ENCODE measurements around the gene STRIP2.

Gene STRIP2

DNA sequence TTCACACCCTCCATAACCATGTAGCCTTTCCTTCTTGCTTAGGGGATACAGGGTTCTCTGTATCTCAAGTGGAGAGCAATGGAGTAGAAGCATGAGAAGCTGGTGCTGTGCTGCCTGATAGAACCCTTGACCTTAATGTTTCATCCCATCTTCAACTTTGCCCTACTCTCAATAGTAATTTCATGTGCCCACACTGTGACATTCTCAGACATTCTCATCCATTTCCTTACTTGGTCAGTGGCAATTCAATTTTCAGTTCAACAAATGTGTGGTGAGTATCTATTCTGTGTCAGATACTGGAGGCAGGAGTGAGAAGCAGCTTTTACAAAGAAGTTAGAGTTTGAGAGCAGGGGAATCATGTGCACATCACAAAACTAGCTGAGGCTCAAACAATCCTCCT, 16.1 kb downstream of the STRIP2 start:
- TF ChIP-seq, protein P1, sequence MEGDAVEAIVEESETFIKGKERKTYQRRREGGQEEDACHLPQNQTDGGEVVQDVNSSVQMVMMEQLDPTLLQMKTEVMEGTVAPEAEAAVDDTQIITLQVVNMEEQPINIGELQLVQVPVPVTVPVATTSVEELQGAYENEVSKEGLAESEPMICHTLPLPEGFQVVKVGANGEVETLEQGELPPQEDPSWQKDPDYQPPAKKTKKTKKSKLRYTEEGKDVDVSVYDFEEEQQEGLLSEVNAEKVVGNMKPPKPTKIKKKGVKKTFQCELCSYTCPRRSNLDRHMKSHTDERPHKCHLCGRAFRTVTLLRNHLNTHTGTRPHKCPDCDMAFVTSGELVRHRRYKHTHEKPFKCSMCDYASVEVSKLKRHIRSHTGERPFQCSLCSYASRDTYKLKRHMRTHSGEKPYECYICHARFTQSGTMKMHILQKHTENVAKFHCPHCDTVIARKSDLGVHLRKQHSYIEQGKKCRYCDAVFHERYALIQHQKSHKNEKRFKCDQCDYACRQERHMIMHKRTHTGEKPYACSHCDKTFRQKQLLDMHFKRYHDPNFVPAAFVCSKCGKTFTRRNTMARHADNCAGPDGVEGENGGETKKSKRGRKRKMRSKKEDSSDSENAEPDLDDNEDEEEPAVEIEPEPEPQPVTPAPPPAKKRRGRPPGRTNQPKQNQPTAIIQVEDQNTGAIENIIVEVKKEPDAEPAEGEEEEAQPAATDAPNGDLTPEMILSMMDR (IDR thresholded peaks at IDR 0.05; ENCODE audit: extremely low read depth, missing control alignments), result no peak

GRCh38 chr7:129452589-129453231, 18.5 kb downstream of the STRIP2 start:
- DNase-seq (ENCODE audit: low spot score), result no peak
- TF ChIP-seq, protein P1 (IDR thresholded peaks at IDR 0.05; ENCODE audit: extremely low read depth, missing control alignments), result no peak

More for the DNA sequence above, 16.1 kb downstream of the STRIP2 start:
- no peak for DNase-seq (ENCODE audit: low spot score)

DNA sequence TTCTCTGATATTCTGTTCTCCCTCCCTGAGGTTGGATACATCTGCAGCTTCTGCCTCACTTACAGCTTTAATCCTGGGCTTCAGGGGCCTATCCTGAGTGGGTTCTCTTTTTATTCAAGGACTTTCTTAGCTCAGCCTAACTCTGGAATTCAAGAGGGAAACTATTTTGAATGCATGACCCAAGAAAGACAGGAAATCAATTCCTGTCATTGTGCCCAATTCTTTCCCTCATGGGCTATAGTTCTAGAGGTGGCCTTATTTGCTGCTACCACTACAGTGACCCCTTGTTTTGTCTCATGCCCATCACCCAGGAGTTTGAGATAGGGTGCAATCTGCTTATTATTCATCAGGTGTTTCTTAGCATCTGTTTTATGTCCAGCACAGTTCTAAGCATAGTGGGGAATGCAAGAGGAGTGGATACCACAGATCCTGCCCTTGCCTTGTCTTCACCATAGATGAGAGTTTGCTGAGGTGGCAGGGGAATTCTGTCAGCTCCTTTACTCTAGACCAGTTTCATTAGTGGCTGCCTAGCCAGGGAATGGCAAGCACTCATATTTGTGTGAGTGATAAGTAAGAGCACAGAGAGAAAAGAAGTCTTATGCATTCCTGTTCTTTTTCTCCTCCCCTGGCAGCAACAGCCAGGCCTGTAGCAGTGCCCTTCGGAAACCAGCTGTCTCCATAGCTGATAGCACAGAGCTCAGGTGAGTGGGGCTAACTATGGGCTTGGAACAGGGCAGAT, 19.4 kb downstream of the STRIP2 start:
- DNase-seq (ENCODE audit: low spot score), result no peak
- TF ChIP-seq, protein P1 (IDR thresholded peaks at IDR 0.05; ENCODE audit: extremely low read depth, missing control alignments), result no peak

DNA sequence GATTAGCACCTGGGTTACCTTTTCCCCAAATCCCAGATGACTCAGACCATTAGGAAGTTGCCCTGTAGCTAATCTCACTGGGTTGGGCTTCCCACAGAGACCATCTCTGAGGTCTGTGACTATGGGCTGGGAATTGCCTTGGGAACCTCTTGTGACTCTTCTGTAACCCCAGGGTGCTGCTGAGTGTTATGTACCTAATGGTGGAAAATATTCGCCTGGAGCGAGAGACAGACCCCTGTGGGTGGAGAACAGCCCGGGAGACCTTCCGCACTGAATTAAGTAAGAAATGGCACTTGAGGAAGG, 20.0 kb downstream of the STRIP2 start:
- no peak for DNase-seq (ENCODE audit: low spot score)
- TF ChIP-seq, protein P1 (IDR thresholded peaks at IDR 0.05; ENCODE audit: extremely low read depth, missing control alignments), result no peak

- DNase-seq (ENCODE audit: low spot score), result no peak
- TF ChIP-seq, protein P1 (IDR thresholded peaks at IDR 0.05; ENCODE audit: extremely low read depth, missing control alignments), result no peak
Observed at GRCh38 chr7:129456421-129456820, 22.2 kb downstream of the STRIP2 start.

DNA sequence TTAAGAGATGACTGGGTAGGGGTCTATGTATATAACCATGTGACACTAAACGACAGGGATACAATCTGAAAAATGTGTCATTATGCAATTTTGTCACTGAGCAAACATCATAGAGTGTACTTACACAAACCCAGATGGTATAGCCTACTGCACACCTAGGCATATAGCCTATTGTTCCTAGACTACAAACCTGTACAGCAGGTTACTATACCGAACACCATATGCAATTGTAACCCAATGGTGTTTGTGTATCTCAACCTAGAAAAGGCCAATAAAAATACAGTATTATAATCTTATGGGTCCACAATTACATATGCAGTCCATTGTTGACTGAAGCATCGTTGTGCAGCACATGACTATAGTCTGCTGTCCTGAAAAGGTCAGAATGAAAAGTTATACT, 22.9 kb downstream of the STRIP2 start:
- TF ChIP-seq, protein P1 (IDR thresholded peaks at IDR 0.05; ENCODE audit: extremely low read depth, missing control alignments), result no peak
- no peak for DNase-seq (ENCODE audit: low spot score)

GRCh38 chr7:129458171-129458570, 23.9 kb downstream of the STRIP2 start:
- TF ChIP-seq, protein P1 (IDR thresholded peaks at IDR 0.05; ENCODE audit: extremely low read depth, missing control alignments), result no peak
- no peak for DNase-seq (ENCODE audit: low spot score)
